ENCODE results near the gene SPPL3. TPM values are rescaled to one million over a fixed set of nuclear protein-coding genes. Genes with fewer than 3 reads are reported as not detected.

The SPPL3 gene
- total RNA-seq, 1 experiment from 2014 or later: 51.1 TPM

DNA sequence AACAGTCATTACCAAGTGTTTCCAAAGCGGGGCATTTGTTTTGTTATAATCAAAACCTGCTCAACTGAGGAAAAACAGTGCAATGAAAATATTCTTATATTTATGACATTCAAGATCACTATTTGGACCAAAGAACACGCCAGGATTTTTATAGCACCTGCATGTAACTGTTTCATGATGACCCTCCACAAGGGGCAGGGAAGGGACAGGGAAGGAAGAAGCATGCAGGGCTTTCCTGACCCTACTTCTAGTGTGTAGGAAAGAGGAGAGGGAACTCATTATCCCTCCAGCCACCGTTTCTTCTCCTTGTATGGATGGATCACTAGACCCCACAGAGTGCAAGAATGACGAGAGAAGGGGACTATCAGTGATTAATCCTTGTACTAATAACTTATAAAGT lies 49.4 kb downstream of the SPPL3 start:
- POLR2A ChIA-PET: no interaction called here
- Histone ChIP-seq H3K9me3 (ENCODE audit: control insufficient read depth, insufficient read depth, low read depth, low read length) (peaks cover 3% of the 10 kb centered on the region; the same call in 1 of the 2 replicates), H3K4me1 (ENCODE audit: control insufficient read depth, insufficient read depth, low read length) (peaks cover 4% of the 10 kb centered on the region), H3K36me3 (ENCODE audit: control insufficient read depth, insufficient read depth, low read length) (no peaks in the 10 kb centered on the region), H3K4me3 (ENCODE audit: low read depth in 2 of 2, low read length in 2 of 2) (no peak overlapping the region), H3K27ac (ENCODE audit: low read length) (no peak overlapping the region), H3K27me3 (ENCODE audit: control insufficient read depth, insufficient read depth, low read length) (no peaks in the 10 kb centered on the region)
- intact Hi-C loops (cut with micrococcal nuclease; ENCODE audit: unreplicated experiment): loop anchor here (5.0 kb wide), 1 partner anchor 117 kb away; no protein-coding TSS in a partner anchor
- in situ Hi-C loops (cut with HindIII; ENCODE audit: low pct_unique_long_range_greater_than_20kb, low sequenced_read_pairs): no loop called here
- CTCF ChIA-PET: interaction anchor here (0.7 kb wide), 1 partner anchor 9 kb away, joined by 6 read pairs; no protein-coding TSS in a partner anchor
- DNase-seq (ENCODE audit: low read depth, low spot score): no peak
- ATAC-seq: no peak
- TF ChIP-seq, protein P1, sequence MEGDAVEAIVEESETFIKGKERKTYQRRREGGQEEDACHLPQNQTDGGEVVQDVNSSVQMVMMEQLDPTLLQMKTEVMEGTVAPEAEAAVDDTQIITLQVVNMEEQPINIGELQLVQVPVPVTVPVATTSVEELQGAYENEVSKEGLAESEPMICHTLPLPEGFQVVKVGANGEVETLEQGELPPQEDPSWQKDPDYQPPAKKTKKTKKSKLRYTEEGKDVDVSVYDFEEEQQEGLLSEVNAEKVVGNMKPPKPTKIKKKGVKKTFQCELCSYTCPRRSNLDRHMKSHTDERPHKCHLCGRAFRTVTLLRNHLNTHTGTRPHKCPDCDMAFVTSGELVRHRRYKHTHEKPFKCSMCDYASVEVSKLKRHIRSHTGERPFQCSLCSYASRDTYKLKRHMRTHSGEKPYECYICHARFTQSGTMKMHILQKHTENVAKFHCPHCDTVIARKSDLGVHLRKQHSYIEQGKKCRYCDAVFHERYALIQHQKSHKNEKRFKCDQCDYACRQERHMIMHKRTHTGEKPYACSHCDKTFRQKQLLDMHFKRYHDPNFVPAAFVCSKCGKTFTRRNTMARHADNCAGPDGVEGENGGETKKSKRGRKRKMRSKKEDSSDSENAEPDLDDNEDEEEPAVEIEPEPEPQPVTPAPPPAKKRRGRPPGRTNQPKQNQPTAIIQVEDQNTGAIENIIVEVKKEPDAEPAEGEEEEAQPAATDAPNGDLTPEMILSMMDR (IDR thresholded peaks at IDR 0.05): no peak; the same call in 1 of the 2 replicates
- TF ChIP-seq, protein P2, sequence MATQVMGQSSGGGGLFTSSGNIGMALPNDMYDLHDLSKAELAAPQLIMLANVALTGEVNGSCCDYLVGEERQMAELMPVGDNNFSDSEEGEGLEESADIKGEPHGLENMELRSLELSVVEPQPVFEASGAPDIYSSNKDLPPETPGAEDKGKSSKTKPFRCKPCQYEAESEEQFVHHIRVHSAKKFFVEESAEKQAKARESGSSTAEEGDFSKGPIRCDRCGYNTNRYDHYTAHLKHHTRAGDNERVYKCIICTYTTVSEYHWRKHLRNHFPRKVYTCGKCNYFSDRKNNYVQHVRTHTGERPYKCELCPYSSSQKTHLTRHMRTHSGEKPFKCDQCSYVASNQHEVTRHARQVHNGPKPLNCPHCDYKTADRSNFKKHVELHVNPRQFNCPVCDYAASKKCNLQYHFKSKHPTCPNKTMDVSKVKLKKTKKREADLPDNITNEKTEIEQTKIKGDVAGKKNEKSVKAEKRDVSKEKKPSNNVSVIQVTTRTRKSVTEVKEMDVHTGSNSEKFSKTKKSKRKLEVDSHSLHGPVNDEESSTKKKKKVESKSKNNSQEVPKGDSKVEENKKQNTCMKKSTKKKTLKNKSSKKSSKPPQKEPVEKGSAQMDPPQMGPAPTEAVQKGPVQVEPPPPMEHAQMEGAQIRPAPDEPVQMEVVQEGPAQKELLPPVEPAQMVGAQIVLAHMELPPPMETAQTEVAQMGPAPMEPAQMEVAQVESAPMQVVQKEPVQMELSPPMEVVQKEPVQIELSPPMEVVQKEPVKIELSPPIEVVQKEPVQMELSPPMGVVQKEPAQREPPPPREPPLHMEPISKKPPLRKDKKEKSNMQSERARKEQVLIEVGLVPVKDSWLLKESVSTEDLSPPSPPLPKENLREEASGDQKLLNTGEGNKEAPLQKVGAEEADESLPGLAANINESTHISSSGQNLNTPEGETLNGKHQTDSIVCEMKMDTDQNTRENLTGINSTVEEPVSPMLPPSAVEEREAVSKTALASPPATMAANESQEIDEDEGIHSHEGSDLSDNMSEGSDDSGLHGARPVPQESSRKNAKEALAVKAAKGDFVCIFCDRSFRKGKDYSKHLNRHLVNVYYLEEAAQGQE (IDR thresholded peaks at IDR 0.05; ENCODE audit: insufficient read depth in 1 of 2, low read depth in 2 of 2, low read length in 1 of 2): no peak
- TF ChIP-seq POLR2AphosphoS5 (IDR thresholded peaks at IDR 0.05; ENCODE audit: low read depth, low read length) (no peak), SIN3A (IDR thresholded peaks at IDR 0.05; ENCODE audit: borderline replicate concordance, insufficient read depth, low read depth, low read length) (no peak), TCF7L2 (IDR thresholded peaks at IDR 0.05; ENCODE audit: low read depth, low read length) (no peak)
- BruUV-seq (replicated peaks): no TSS peak

DNA sequence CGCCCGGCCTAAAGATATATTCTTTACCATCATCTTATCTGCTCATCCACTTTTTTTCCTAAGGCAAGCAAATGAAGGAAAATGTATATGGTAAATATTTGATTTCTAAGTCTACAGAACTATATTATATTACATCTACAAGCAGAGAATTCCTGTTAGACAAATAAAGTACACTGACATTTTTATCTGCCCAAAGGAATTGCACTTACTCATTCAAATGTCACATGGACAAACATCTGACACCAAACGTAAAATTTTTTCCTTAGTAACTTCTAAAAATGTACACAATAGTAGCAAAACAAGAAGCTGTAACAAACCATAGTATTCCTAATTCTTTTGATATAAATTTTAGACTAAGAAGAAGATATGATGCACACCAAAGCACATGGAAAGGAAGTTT lies 51.0 kb downstream of the SPPL3 start:
- H3K9me3 ChIP-seq (ENCODE audit: control insufficient read depth, insufficient read depth, low read depth, low read length): no peaks in the 10 kb centered on the region
- H3K4me3 ChIP-seq (ENCODE audit: low read depth in 2 of 2, low read length in 2 of 2): no peak overlapping the region
- no TSS peak for BruUV-seq (replicated peaks)
- no peaks in the 10 kb centered on the region for H3K27me3 ChIP-seq (ENCODE audit: control insufficient read depth, insufficient read depth, low read length)
- POLR2A ChIA-PET: no interaction called here
- intact Hi-C loops (cut with micrococcal nuclease; ENCODE audit: unreplicated experiment): no loop called here
- H3K36me3 ChIP-seq (ENCODE audit: control insufficient read depth, insufficient read depth, low read length): no peaks in the 10 kb centered on the region
- CTCF ChIA-PET: no interaction called here
- in situ Hi-C loops (cut with HindIII; ENCODE audit: low pct_unique_long_range_greater_than_20kb, low sequenced_read_pairs): no loop called here
- H3K27ac ChIP-seq (ENCODE audit: low read length): no peak overlapping the region
- TF ChIP-seq, protein P2 (IDR thresholded peaks at IDR 0.05; ENCODE audit: insufficient read depth in 1 of 2, low read depth in 2 of 2, low read length in 1 of 2): no peak
- TF ChIP-seq SIN3A (IDR thresholded peaks at IDR 0.05; ENCODE audit: borderline replicate concordance, insufficient read depth, low read depth, low read length) (no peak), TCF7L2 (IDR thresholded peaks at IDR 0.05; ENCODE audit: low read depth, low read length) (no peak), POLR2AphosphoS5 (IDR thresholded peaks at IDR 0.05; ENCODE audit: low read depth, low read length) (no peak)
- TF ChIP-seq, protein P1 (IDR thresholded peaks at IDR 0.05): no peak
- no peak for ATAC-seq
- peaks cover 9% of the 10 kb centered on the region for H3K4me1 ChIP-seq (ENCODE audit: control insufficient read depth, insufficient read depth, low read length)
- DNase-seq (ENCODE audit: low read depth, low spot score): no peak
